ENCODE measurements around the gene KCNJ3.
"Not testable (repeated sequence)": the region's sequence is repeated elsewhere in the genome, so short reads cannot be mapped to it uniquely, and the experiment has no call there.

The KCNJ3 gene

DNA sequence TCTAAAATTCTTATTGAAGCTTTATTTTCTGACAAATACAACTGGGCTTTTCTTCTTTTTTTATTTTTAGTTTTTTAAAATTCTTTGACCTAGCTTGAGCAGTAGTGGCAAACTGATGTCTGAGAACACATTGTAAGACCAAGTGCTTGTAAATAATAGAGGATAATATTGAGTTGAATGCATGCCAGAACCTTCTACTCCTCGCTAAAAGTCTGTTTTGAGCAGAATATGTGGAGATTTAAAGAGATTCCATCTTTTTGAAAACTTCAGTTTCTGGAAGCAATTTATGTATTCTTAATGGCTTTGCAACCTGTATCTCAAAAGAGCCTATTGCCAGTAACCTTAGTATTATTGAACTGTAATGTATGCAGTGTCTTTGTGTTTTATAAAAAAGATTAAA is 148.3 kb downstream of the KCNJ3 start:
- no peak for DNase-seq (ENCODE audit: low read depth)

DNA sequence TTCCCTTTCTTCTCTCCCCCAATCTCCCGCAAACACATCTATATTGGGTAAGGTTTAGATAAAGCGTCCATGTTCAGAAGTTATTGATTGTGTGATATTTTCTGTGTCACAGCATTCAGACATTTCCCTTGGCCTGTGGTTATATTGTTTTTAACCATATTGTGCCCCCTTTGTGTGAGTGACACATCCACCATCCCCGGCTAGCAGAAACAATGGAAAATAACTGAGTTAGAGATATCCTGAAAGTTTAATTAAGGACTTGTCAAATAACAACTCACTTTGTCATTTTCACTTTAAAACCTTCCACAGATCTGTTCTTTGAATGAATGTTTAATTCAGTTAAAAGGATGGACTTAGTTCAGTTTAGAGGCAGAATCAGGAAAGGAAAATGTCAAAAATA is 151.0 kb downstream of the KCNJ3 start:
- DNase-seq (ENCODE audit: low read depth): no peak

DNA sequence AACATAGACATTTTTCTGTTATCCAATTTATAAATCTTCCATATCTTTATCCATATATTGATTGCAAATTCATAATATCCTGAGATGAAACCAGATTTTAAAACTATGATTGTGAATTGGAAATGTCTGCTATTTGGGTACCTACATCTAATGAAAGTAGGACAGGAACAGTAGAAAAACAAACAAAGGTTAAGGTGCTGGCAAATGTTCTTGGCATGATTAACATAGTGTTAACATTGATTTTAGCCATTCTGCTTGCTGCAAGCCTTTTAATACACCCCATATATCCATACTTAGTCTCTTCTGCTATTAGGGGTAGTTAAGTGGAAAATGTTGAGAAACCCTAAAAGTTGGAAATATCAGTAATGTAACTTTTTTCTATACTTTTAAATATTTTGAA is 152.0 kb downstream of the KCNJ3 start:
- no peak for DNase-seq (ENCODE audit: low read depth)

DNA sequence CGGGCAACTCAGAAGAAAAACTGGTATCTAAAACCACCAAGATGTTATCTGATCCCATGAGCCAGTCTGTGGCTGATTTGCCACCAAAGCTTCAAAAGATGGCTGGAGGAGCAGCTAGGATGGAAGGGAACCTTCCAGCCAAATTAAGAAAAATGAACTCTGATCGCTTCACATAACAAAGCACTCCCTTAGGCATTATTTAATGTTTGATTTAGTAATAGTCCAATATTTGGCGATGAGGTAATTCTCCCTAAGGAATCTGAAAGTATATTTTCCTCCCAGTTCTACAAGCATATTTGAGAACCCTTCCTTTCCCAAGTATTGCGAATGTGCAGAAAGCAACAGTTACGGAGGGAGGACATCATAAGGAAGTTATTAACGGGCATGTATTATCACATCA is 156.6 kb downstream of the KCNJ3 start:
- no peak for DNase-seq (ENCODE audit: low read depth)

DNA sequence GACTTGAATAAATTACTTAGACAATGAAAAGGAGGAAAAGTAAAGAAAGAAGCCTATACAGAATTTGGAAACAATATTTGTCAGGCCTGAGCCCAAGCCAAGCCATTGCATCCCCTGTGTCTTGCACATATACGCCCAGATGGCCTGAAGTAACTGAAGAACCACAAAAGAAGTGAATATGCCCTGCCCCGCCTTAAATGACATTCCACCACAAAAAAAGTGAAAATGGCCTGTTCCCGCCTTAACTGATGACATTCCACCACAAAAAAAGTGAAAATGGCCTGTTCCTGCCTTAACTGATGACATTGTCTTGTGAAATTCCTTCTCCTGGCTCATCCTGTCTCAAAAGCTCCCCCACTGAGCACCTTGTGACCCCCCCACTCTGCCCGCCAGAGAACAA is 168.7 kb downstream of the KCNJ3 start:
- DNase-seq (ENCODE audit: low read depth): not testable (repeated sequence)

DNA sequence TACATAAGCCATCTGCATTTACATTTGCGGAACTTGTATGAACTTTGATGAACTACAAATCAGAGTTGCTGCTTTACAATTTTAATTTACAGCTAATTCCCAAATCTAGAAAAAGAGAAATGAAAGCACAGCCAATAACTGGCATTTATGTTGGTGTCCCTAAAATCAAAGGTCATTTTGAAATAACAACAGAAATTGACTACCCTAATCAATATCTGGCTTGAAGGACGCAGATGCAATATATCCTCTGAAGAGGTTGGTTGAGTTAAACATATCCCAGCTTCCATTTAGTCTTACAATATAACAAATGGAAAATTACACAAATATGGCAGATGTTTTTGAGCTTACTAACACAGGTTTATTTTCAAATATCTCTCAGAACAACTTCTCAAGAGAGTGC is 177.5 kb downstream of the KCNJ3 start:
- DNase-seq (ENCODE audit: low read depth): no peak

DNA sequence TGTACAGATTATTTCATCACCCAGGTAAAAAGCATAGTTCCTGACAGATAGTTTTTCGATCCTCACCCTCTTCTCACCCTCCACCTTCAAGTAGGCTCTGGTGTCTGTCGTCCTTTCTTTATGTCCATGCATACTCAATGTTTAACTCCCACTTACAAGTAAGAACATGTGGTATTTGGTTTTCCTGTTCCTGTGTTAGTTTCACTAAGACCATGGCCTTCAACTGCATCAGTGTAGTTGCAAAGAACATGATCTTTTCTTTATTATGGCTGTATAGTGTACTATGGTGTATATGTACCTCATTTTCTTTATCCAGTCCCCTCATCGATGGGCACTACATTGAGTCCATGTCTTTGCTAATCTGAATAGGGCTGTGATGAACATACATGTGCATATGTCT is 184.2 kb downstream of the KCNJ3 start:
- no peak for DNase-seq (ENCODE audit: low read depth)

DNA sequence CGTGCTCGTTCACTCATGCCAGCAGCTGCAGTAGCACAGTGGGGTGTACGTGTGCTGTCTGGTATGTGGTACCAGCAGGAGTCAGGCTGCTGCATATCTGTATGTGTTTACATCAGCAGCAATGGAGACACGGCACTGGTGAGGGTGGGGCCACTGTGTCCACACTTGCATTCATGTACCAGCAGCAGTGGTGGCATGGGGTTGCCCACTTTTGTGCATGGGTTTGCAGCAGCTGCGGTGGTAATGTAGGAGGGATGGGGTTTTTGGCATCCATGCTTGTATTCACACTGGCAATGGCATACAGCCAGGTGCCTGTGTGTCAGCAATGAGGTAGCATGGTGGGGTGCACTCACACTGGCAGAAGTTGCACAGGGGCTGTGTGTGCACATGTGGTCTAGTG is 187.8 kb downstream of the KCNJ3 start:
- no peak for DNase-seq (ENCODE audit: low read depth)

DNA sequence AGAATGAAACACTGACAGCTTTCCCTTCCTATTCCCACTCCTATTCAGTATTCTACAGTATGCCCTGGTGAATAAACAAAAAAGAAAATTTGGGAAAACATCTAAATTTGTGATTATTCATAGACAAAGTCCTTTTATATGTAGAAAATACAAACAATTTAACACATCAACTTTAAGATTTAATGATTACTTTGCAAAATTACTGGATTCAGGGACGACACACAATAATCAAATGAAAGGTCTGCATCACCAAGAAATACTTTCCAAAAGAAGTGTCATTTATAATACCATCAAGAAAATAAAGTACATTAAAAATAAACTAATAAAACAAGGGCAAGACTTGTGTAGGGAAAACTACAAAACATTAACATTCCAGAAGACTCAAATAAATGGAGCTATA is 199.8 kb downstream of the KCNJ3 start:
- DNase-seq (ENCODE audit: low read depth): no peak

DNA sequence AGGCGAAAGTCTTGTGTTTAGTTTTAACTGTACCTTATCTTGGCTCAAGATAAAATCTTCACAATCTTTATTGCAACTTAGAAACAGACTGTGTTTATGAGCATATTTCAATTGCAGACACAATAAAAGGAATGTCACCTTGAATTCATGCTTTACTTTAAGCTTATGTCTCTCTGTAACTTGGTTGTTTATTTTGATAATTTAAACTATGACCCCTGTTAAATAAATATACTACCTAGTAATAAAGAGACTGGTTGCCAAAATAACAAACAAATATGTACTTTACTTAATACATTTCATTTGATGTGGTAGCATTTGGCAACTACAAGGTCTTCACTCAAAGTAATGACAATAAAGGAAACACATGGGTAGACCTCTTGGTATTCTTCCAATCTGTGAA is 202.6 kb downstream of the KCNJ3 start:
- no peak for DNase-seq (ENCODE audit: low read depth)

Data from stimulated activated CD8-positive, alpha-beta memory T cell treated with anti-CD3 and anti-CD28 coated beads, Interleukin-12 subunit alpha, Interleukin-12 subunit beta, amount 100 ng/mL, for 4 hours (primary cell).